ENCODE results near the gene NSD1. TPM values are rescaled to one million over a fixed set of nuclear protein-coding genes. Genes with fewer than 3 reads are reported as not detected.

NSD1 gene
- total and polyA plus RNA-seq, 9 of the 15 experiments (the other 6 are each of a cell fraction or from before 2014, with no cell fraction given), result 3.8 to 51.0 (median 24.7) TPM

DNA sequence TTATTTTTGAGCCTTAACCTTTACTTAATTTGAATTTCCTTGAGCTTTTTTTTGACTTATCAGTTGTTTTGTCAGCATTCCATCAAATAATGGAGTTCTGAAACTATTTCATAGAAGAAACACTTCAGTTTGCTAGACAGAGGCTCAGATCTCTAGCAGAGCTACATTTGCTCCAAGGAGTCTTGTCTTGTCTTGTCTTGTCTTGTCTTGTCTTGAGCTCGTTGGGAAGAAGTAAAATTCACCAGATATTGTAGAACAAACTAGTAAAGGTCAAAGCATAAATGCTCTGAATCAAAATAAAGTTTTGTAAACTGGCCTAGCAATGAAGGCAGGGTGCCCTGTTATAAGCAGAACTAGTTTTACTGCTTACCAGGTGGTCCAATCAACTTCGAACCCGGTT, 136.4 kb downstream of the NSD1 start:
- CTCF ChIA-PET (ENCODE audit: low intra/inter-chr PET ratio), result no interaction called here
- no peak for ATAC-seq
- no peak overlapping the region for H3K27ac ChIP-seq (ENCODE audit: extremely low read depth, low read depth, low read length)
- H3K27me3 ChIP-seq (ENCODE audit: control insufficient read depth in 2 of 2, insufficient read depth in 2 of 2, low read length in 2 of 2), result no peaks in the 10 kb centered on the region
- no peaks in the 10 kb centered on the region for H3K79me2 ChIP-seq (ENCODE audit: control insufficient read depth, insufficient read depth, low read length)
- no peak overlapping the region for H3K9ac ChIP-seq (ENCODE audit: insufficient read depth in 1 of 2, low read depth in 2 of 2, low read length in 2 of 2)
- DNase-seq (ENCODE audit: extremely low read depth in 1 of 4, low spot score in 3 of 4), result no peak
- H3K9me1 ChIP-seq (ENCODE audit: control insufficient read depth, insufficient read depth, low read length), result no peaks in the 10 kb centered on the region
- in situ Hi-C loops (cut with MboI), result no loop called here
- no peak for FAIRE-seq
- H3K4me2 ChIP-seq (ENCODE audit: insufficient read depth, low read length), result no peak overlapping the region
- no peaks in the 10 kb centered on the region for H3K4me1 ChIP-seq (replicated peaks in 1 of 2; ENCODE audit: control insufficient read depth in 2 of 2, insufficient read depth in 2 of 2, low read length in 2 of 2)
- no TSS peak for BruUV-seq (replicated peaks)
- TF ChIP-seq, protein P1, sequence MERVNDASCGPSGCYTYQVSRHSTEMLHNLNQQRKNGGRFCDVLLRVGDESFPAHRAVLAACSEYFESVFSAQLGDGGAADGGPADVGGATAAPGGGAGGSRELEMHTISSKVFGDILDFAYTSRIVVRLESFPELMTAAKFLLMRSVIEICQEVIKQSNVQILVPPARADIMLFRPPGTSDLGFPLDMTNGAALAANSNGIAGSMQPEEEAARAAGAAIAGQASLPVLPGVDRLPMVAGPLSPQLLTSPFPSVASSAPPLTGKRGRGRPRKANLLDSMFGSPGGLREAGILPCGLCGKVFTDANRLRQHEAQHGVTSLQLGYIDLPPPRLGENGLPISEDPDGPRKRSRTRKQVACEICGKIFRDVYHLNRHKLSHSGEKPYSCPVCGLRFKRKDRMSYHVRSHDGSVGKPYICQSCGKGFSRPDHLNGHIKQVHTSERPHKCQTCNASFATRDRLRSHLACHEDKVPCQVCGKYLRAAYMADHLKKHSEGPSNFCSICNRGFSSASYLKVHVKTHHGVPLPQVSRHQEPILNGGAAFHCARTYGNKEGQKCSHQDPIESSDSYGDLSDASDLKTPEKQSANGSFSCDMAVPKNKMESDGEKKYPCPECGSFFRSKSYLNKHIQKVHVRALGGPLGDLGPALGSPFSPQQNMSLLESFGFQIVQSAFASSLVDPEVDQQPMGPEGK (CRISPR knock-in tag; IDR thresholded peaks at IDR 0.05; ENCODE audit: borderline replicate concordance), result no peak
- TF ChIP-seq KAT8 (IDR thresholded peaks at IDR 0.05; ENCODE audit: low read depth) (no peak), NONO (IDR thresholded peaks at IDR 0.05; ENCODE audit: low read depth in 2 of 2, low read length in 1 of 2) (no peak), ZNF436 (CRISPR knock-in tag; IDR thresholded peaks at IDR 0.05) (no peak), ZZZ3 (IDR thresholded peaks at IDR 0.05) (no peak), TAF9B (IDR thresholded peaks at IDR 0.05; ENCODE audit: partially characterized antibody) (no peak), ADNP (tag; IDR thresholded peaks at IDR 0.05) (no peak), NR2C2 (CRISPR knock-in tag; IDR thresholded peaks at IDR 0.05) (no peak), NR2C2 (tag; IDR thresholded peaks at IDR 0.05) (no peak), ZNF239 (CRISPR knock-in tag; IDR thresholded peaks at IDR 0.05) (no peak), ZNF561 (CRISPR knock-in tag; conservative IDR thresholded peaks at IDR 0.05) (no peak), MECOM (CRISPR knock-in tag; IDR thresholded peaks at IDR 0.05) (no peak), ZNF3 (CRISPR knock-in tag; IDR thresholded peaks at IDR 0.05) (no peak), ZNF174 (CRISPR knock-in tag; IDR thresholded peaks at IDR 0.05) (no peak)
- TF ChIP-seq, protein P2, sequence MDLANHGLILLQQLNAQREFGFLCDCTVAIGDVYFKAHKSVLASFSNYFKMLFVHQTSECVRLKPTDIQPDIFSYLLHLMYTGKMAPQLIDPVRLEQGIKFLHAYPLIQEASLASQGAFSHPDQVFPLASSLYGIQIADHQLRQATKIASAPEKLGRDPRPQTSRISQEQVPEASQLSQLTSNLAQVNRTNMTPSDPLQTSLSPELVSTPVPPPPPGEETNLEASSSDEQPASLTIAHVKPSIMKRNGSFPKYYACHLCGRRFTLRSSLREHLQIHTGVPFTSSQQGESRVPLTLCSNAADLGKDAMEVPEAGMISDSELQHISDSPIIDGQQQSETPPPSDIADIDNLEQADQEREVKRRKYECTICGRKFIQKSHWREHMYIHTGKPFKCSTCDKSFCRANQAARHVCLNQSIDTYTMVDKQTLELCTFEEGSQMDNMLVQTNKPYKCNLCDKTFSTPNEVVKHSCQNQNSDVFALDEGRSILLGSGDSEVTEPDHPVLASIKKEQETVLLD (IDR thresholded peaks at IDR 0.05), result no peak
- TF ChIP-seq, protein P3, sequence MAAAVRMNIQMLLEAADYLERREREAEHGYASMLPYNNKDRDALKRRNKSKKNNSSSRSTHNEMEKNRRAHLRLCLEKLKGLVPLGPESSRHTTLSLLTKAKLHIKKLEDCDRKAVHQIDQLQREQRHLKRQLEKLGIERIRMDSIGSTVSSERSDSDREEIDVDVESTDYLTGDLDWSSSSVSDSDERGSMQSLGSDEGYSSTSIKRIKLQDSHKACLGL (CRISPR knock-in tag; IDR thresholded peaks at IDR 0.05; ENCODE audit: borderline replicate concordance, poor library complexity, severe bottlenecking), result no peak
- H3K4me3 ChIP-seq, result no peak overlapping the region
- no peaks in the 10 kb centered on the region for H3K9me3 ChIP-seq (replicated peaks; ENCODE audit: control insufficient read depth, insufficient read depth, low read depth, low read length)
- H2AFZ ChIP-seq (ENCODE audit: low read depth, low read length), result no peak overlapping the region
- intact Hi-C loops (cut with micrococcal nuclease), result no loop called here
- POLR2A ChIA-PET, result interaction anchor here (0.9 kb wide), 1 partner anchor 25 kb away, joined by 5 read pairs; no protein-coding TSS in a partner anchor
- no peaks in the 10 kb centered on the region for H4K20me1 ChIP-seq (replicated peaks; ENCODE audit: control insufficient read depth, insufficient read depth, low read length)
- peaks cover 80% of the 10 kb centered on the region for H3K36me3 ChIP-seq (ENCODE audit: control insufficient read depth, insufficient read depth, low read length)
- 94% methylated on average over 3 of the region's 3 CpGs for WGBS (ENCODE audit: insufficient coverage, low coverage, missing lambda C conversion rate)

All from K562 (cell line).